ENCODE results near the gene KCNN2.
"Not testable (repeated sequence)": the region's sequence is repeated elsewhere in the genome, so short reads cannot be mapped to it uniquely, and the experiment has no call there.

KCNN2 gene

GRCh38 chr5:114427204-114427603 lies 65.3 kb downstream of the KCNN2 start:
- no peak for DNase-seq

GRCh38 chr5:114430532-114430931 lies 68.7 kb downstream of the KCNN2 start:
- no peak for DNase-seq

- DNase-seq: not testable (repeated sequence)
Observed at GRCh38 chr5:114432684-114433083, 70.8 kb downstream of the KCNN2 start.

- no peak for DNase-seq
Observed at GRCh38 chr5:114434396-114435219, 72.7 kb downstream of the KCNN2 start.

GRCh38 chr5:114435220-114435481 lies 73.3 kb downstream of the KCNN2 start:
- DNase-seq: no peak

GRCh38 chr5:114435885-114436299 lies 74.0 kb downstream of the KCNN2 start:
- DNase-seq: no peak

GRCh38 chr5:114437936-114438335 lies 76.1 kb downstream of the KCNN2 start:
- no peak for DNase-seq

- DNase-seq: no peak
Observed at GRCh38 chr5:114438471-114438870, 76.6 kb downstream of the KCNN2 start.

- DNase-seq: no peak
Observed at GRCh38 chr5:114447084-114447773, 85.4 kb downstream of the KCNN2 start.

GRCh38 chr5:114448481-114448880 lies 86.6 kb downstream of the KCNN2 start:
- no peak for DNase-seq

GRCh38 chr5:114449860-114450421 lies 88.1 kb downstream of the KCNN2 start:
- DNase-seq: no peak

- no peak for DNase-seq
Observed at GRCh38 chr5:114450437-114450836, 88.6 kb downstream of the KCNN2 start.

- DNase-seq: no peak
Observed at GRCh38 chr5:114458726-114459125, 96.9 kb downstream of the KCNN2 start.

- DNase-seq: no peak
Observed at GRCh38 chr5:114467171-114467570, 105.3 kb downstream of the KCNN2 start.

GRCh38 chr5:114467729-114468128 lies 105.9 kb downstream of the KCNN2 start:
- no peak for DNase-seq

- no peak for DNase-seq
Observed at GRCh38 chr5:114469372-114469771, 107.5 kb downstream of the KCNN2 start.

GRCh38 chr5:114471529-114471928 lies 109.7 kb downstream of the KCNN2 start:
- no peak for DNase-seq

GRCh38 chr5:114473541-114473940 lies 111.7 kb downstream of the KCNN2 start:
- DNase-seq: no peak

GRCh38 chr5:114477816-114478334 lies 116.0 kb downstream of the KCNN2 start:
- no peak for DNase-seq

- no peak for DNase-seq
Observed at GRCh38 chr5:114500756-114501155, 138.9 kb downstream of the KCNN2 start.

GRCh38 chr5:114504560-114504959 lies 142.7 kb downstream of the KCNN2 start:
- DNase-seq: no peak

GRCh38 chr5:114524221-114524620 lies 162.4 kb downstream of the KCNN2 start:
- no peak for DNase-seq

GRCh38 chr5:114544561-114544960 lies 182.7 kb downstream of the KCNN2 start:
- DNase-seq: no peak
